SK-N-SH treated with all-trans-retinoic acid at 6 μM for 48 hours (cell line): ENCODE measurements around the gene COL25A1.

Experiments used
- ATAC-seq: fragments of 200-7000 bp; cut with Tn5 transposase; 3 replicates; pipeline ENCODE4 v1.9.1; 2020; ENCODE audit warnings: mild to moderate bottlenecking, moderate library complexity
- ARNTL ChIP-seq: fragments of 450-650 bp; formaldehyde crosslinking; IDR thresholded peaks from 2 replicates; pipeline ENCODE4 v1.5.0; 2020; ENCODE audit warnings: low read depth, mild to moderate bottlenecking, moderate library complexity, borderline replicate concordance
- BACH2 ChIP-seq: fragments of 250-450 bp; sonication (Bioruptor Pico); IDR thresholded peaks from 2 replicates; pipeline ENCODE4 v1.9.0; 2021; ENCODE audit warnings: mild to moderate bottlenecking, borderline replicate concordance
- CSDC2 ChIP-seq: fragments of 250-450 bp; sonication (Bioruptor Pico); IDR thresholded peaks from 2 replicates; pipeline ENCODE4 v1.5.0; 2020; ENCODE audit warnings: mild to moderate bottlenecking, moderate library complexity
- GLIS3 ChIP-seq: fragments of 250-450 bp; sonication (Bioruptor Pico); IDR thresholded peaks from 2 replicates; pipeline ENCODE4 v1.5.0; 2020; ENCODE audit warnings: mild to moderate bottlenecking, moderate library complexity
- ISL1 ChIP-seq: fragments of 250-450 bp; sonication (Bioruptor Pico); IDR thresholded peaks from 2 replicates; pipeline ENCODE4 v2.1.2; 2022; ENCODE audit warnings: mild to moderate bottlenecking, moderate library complexity
- OSR1 ChIP-seq: fragments of 250-450 bp; sonication (Bioruptor Pico); IDR thresholded peaks from 2 replicates; pipeline ENCODE4 v1.8.0; 2022; ENCODE audit warnings: moderate library complexity, mild to moderate bottlenecking, inconsistent platforms
- PPARA ChIP-seq: fragments of 250-450 bp; sonication (Bioruptor Pico); IDR thresholded peaks from 2 replicates; pipeline ENCODE4 v1.5.0; 2020; ENCODE audit warnings: mild to moderate bottlenecking, borderline replicate concordance
- RARB ChIP-seq: fragments of 250-450 bp; sonication (Bioruptor Pico); IDR thresholded peaks from 2 replicates; pipeline ENCODE4 v1.8.0; 2021; ENCODE audit warnings: mild to moderate bottlenecking, moderate library complexity
- SNAI2 ChIP-seq: fragments of 250-450 bp; sonication (Bioruptor Pico); IDR thresholded peaks from 2 replicates; pipeline ENCODE4 v1.5.0; 2020; ENCODE audit warnings: mild to moderate bottlenecking, moderate library complexity
- TOX ChIP-seq: fragments of 250-450 bp; sonication (Bioruptor Pico); IDR thresholded peaks from 2 replicates; pipeline ENCODE4 v1.8.0; 2021; ENCODE audit warnings: mild to moderate bottlenecking, moderate library complexity, borderline replicate concordance
- ZC3H10 ChIP-seq: fragments of 250-450 bp; sonication (Bioruptor Pico); IDR thresholded peaks from 2 replicates; pipeline ENCODE4 v1.5.1; 2021; ENCODE audit warnings: mild to moderate bottlenecking, moderate library complexity
- ZFP3 ChIP-seq: fragments of 250-450 bp; sonication (Bioruptor Pico); IDR thresholded peaks from 2 replicates; pipeline ENCODE4 v1.5.0; 2020; ENCODE audit warnings: mild to moderate bottlenecking, moderate library complexity
- ZNF565 ChIP-seq: fragments of 450-650 bp; formaldehyde crosslinking; conservative IDR thresholded peaks from 2 replicates; pipeline ENCODE4 v1.5.0; 2020; ENCODE audit warnings: low read depth, mild to moderate bottlenecking, moderate library complexity
- ZNF70 ChIP-seq: fragments of 450-650 bp; formaldehyde crosslinking; IDR thresholded peaks from 2 replicates; pipeline ENCODE4 v1.5.0; 2020; ENCODE audit warnings: mild to moderate bottlenecking, moderate library complexity
- ZNF8 ChIP-seq: fragments of 450-650 bp; formaldehyde crosslinking; IDR thresholded peaks from 2 replicates; pipeline ENCODE4 v1.5.0; 2020; ENCODE audit warnings: mild to moderate bottlenecking, moderate library complexity
- TF ChIP-seq, protein P1 (sequence below): fragments of 250-450 bp; sonication (Bioruptor Pico); IDR thresholded peaks from 2 replicates; pipeline ENCODE4 v1.8.0; 2020; ENCODE audit warnings: mild to moderate bottlenecking, moderate library complexity, borderline replicate concordance
- TF ChIP-seq, protein P2 (sequence below): fragments of 250-450 bp; sonication (Bioruptor Pico); IDR thresholded peaks from 2 replicates; pipeline ENCODE4 v1.5.1; 2020; ENCODE audit warnings: low read depth, mild to moderate bottlenecking, moderate library complexity
- TF ChIP-seq, protein P3 (sequence below): fragments of 250-450 bp; sonication (Bioruptor Pico); IDR thresholded peaks from 2 replicates; pipeline ENCODE4 v1.8.0; 2021; ENCODE audit warnings: low read depth, mild to moderate bottlenecking, moderate library complexity, borderline replicate concordance
- TF ChIP-seq, protein P4 (sequence below): fragments of 250-450 bp; sonication (Bioruptor Pico); IDR thresholded peaks from 2 replicates; pipeline ENCODE4 v1.5.0; 2020; ENCODE audit warnings: mild to moderate bottlenecking, moderate library complexity

COL25A1 gene

DNA sequence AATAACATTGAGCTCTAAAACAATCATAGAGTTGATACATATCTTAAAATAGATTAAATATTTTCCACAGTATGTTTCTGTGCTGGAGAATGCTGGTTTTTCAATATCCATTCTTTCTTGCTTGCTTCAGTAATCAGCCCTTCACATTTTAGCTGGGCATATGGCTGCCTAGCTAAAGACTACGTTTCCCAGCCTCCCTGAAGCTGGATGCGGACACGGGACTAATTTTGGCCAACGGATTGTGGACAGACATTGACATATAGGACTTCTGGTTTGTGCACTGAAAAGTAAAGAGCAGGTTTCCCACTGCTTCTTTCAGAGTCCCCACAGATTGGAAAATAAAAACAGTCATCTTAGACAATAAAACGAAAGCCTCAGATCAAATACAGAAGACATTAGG, 97.3 kb downstream of the COL25A1 start:
- TF ChIP-seq, protein P1, sequence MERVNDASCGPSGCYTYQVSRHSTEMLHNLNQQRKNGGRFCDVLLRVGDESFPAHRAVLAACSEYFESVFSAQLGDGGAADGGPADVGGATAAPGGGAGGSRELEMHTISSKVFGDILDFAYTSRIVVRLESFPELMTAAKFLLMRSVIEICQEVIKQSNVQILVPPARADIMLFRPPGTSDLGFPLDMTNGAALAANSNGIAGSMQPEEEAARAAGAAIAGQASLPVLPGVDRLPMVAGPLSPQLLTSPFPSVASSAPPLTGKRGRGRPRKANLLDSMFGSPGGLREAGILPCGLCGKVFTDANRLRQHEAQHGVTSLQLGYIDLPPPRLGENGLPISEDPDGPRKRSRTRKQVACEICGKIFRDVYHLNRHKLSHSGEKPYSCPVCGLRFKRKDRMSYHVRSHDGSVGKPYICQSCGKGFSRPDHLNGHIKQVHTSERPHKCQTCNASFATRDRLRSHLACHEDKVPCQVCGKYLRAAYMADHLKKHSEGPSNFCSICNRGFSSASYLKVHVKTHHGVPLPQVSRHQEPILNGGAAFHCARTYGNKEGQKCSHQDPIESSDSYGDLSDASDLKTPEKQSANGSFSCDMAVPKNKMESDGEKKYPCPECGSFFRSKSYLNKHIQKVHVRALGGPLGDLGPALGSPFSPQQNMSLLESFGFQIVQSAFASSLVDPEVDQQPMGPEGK (CRISPR knock-in tag) = no peak
- no peak for TF ChIP-seq ARNTL (CRISPR knock-in tag)
- no peak for TF ChIP-seq ISL1
- TF ChIP-seq, protein P2, sequence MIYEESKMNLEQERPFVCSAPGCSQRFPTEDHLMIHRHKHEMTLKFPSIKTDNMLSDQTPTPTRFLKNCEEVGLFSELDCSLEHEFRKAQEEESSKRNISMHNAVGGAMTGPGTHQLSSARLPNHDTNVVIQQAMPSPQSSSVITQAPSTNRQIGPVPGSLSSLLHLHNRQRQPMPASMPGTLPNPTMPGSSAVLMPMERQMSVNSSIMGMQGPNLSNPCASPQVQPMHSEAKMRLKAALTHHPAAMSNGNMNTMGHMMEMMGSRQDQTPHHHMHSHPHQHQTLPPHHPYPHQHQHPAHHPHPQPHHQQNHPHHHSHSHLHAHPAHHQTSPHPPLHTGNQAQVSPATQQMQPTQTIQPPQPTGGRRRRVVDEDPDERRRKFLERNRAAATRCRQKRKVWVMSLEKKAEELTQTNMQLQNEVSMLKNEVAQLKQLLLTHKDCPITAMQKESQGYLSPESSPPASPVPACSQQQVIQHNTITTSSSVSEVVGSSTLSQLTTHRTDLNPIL = no peak
- no peak for TF ChIP-seq CSDC2 (CRISPR knock-in tag)
- TF ChIP-seq ZFP3 = no peak
- TF ChIP-seq ZNF70 (CRISPR knock-in tag) = no peak
- TF ChIP-seq, protein P3, sequence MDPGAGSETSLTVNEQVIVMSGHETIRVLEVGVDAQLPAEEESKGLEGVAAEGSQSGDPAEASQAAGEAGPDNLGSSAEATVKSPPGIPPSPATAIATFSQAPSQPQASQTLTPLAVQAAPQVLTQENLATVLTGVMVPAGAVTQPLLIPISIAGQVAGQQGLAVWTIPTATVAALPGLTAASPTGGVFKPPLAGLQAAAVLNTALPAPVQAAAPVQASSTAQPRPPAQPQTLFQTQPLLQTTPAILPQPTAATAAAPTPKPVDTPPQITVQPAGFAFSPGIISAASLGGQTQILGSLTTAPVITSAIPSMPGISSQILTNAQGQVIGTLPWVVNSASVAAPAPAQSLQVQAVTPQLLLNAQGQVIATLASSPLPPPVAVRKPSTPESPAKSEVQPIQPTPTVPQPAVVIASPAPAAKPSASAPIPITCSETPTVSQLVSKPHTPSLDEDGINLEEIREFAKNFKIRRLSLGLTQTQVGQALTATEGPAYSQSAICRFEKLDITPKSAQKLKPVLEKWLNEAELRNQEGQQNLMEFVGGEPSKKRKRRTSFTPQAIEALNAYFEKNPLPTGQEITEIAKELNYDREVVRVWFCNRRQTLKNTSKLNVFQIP (CRISPR knock-in tag) = no peak
- no peak for TF ChIP-seq GLIS3
- TF ChIP-seq, protein P4, sequence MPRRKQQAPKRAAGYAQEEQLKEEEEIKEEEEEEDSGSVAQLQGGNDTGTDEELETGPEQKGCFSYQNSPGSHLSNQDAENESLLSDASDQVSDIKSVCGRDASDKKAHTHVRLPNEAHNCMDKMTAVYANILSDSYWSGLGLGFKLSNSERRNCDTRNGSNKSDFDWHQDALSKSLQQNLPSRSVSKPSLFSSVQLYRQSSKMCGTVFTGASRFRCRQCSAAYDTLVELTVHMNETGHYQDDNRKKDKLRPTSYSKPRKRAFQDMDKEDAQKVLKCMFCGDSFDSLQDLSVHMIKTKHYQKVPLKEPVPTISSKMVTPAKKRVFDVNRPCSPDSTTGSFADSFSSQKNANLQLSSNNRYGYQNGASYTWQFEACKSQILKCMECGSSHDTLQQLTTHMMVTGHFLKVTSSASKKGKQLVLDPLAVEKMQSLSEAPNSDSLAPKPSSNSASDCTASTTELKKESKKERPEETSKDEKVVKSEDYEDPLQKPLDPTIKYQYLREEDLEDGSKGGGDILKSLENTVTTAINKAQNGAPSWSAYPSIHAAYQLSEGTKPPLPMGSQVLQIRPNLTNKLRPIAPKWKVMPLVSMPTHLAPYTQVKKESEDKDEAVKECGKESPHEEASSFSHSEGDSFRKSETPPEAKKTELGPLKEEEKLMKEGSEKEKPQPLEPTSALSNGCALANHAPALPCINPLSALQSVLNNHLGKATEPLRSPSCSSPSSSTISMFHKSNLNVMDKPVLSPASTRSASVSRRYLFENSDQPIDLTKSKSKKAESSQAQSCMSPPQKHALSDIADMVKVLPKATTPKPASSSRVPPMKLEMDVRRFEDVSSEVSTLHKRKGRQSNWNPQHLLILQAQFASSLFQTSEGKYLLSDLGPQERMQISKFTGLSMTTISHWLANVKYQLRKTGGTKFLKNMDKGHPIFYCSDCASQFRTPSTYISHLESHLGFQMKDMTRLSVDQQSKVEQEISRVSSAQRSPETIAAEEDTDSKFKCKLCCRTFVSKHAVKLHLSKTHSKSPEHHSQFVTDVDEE = no peak
- TF ChIP-seq ZNF565 = no peak
- TF ChIP-seq BACH2 (CRISPR knock-in tag) = no peak
- ATAC-seq = no peak

DNA sequence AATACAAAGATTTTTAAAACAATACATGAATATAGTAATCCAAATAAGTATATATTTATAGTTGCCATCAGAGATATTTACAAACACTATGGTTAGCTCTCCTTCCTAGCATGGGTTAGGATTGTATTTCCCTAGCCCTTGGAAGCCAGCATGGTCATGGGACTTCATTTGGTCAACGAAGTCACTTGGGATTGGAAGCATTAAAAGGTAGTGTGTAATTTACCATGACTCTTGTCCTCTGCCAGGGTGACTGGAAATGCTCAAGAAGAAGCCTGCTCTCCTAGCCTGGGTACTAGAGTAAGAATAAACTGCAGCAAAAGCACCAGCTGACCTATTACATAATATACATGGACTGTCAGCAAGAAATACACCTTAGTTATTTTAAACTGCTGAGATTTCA, 102.9 kb downstream of the COL25A1 start:
- ATAC-seq = no peak
- TF ChIP-seq ISL1 (no peak), BACH2 (CRISPR knock-in tag) (no peak), CSDC2 (CRISPR knock-in tag) (no peak), SNAI2 (CRISPR knock-in tag) (no peak), ZC3H10 (no peak), ZNF565 (no peak), GLIS3 (no peak), ZNF70 (CRISPR knock-in tag) (no peak), ZNF8 (CRISPR knock-in tag) (no peak), ARNTL (CRISPR knock-in tag) (no peak), OSR1 (CRISPR knock-in tag) (no peak), PPARA (CRISPR knock-in tag) (no peak), ZFP3 (no peak)
- TF ChIP-seq, protein P1 (CRISPR knock-in tag) = no peak
- TF ChIP-seq, protein P2 = no peak
- TF ChIP-seq, all 23 proteins: peak for 0

DNA sequence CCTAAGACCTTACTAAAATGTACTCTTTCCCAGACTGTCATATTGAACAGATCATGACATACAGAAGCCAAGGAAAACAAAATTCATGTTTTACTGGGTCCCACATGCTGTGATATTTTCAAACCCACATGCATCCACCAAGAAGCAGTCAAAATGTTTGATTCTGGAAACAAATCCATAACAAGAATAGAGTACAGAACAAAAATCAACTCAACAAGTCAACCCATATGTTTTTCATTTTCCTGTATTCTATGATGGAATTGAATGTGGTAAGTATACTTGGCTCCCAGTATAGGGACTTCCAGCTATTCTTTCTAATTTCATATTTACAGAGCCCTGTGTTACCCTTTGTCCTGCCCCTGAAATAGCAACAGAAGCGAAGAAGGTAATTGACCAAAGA, 106.8 kb downstream of the COL25A1 start:
- ATAC-seq = no peak
- TF ChIP-seq TOX (CRISPR knock-in tag) (no peak), ZFP3 (no peak), RARB (no peak), ZNF8 (CRISPR knock-in tag) (no peak), ARNTL (CRISPR knock-in tag) (no peak)
- TF ChIP-seq, all 23 proteins: peak for 0
